GM10248 (cell line): ENCODE data around the gene SEMA6A.

Source experiments
- CTCF ChIA-PET: fragments of 300-600 bp; sonication (Branson Sonifier 250); formaldehyde crosslinking; extraction: SDS; loops from one replicate; lab custom pipeline; 2021; ENCODE audit warnings: antibody characterized with exemption; lab: Yijun Ruan, JAX
- POLR2A ChIA-PET: fragments of 350-650 bp; sonication (Branson Sonifier 250); formaldehyde crosslinking; extraction: SDS; loops from one replicate; lab custom pipeline; 2020; ENCODE audit warnings: antibody characterized with exemption; lab: Yijun Ruan, JAX
- DNase-seq: peaks from one replicate; pipeline ENCODE4 v3.0.0; 2012; ENCODE audit errors: extremely low spot score
- CTCF ChIP-seq: IDR thresholded peaks from 2 replicates; pipeline ENCODE4 v1.5.1; 2012; ENCODE audit warnings: mild to moderate bottlenecking, low read depth; ENCODE audit errors: extremely low read depth, missing control alignments, control extremely low read depth

The SEMA6A gene

GRCh38 chr5:116522356-116523136 lies 52.1 kb downstream of the SEMA6A start:
- CTCF ChIA-PET: interaction anchor here (0.8 to 1.5 kb wide), 4 partner anchors 8 to 13 kb away, joined by 3 to 6 read pairs (median 4); no protein-coding TSS in a partner anchor
- no peak for DNase-seq
- POLR2A ChIA-PET: no interaction called here
- TF ChIP-seq CTCF: no peak

GRCh38 chr5:116521173-116521872 lies 53.3 kb downstream of the SEMA6A start:
- no peak for TF ChIP-seq CTCF
- ChIA-PET CTCF (interaction anchor here (0.8 to 1.0 kb wide), 2 partner anchors 21 to 24 kb away, joined by 3 to 4 read pairs; no protein-coding TSS in a partner anchor), POLR2A (no interaction called here)
- DNase-seq: no peak

GRCh38 chr5:116520771-116521170 lies 53.9 kb downstream of the SEMA6A start:
- no peak for TF ChIP-seq CTCF
- ChIA-PET CTCF (interaction anchor here (0.8 to 2.3 kb wide), 3 partner anchors 11 to 25 kb away, joined by 3 to 6 read pairs (median 4); no protein-coding TSS in a partner anchor), POLR2A (no interaction called here)
- no peak for DNase-seq

GRCh38 chr5:116518423-116518822 lies 56.2 kb downstream of the SEMA6A start:
- ChIA-PET CTCF (interaction anchor here (1.3 to 2.3 kb wide), 2 partner anchors 8 to 27 kb away, joined by 4 to 6 read pairs; no protein-coding TSS in a partner anchor), POLR2A (no interaction called here)
- no peak for TF ChIP-seq CTCF
- DNase-seq: no peak

- POLR2A ChIA-PET: no interaction called here
- CTCF ChIA-PET: no interaction called here
- no peak for DNase-seq
- no peak for TF ChIP-seq CTCF
Measured at GRCh38 chr5:116517488-116517887, 57.1 kb downstream of the SEMA6A start.

- no peak for DNase-seq
- ChIA-PET POLR2A (no interaction called here), CTCF (no interaction called here)
- no peak for TF ChIP-seq CTCF
Measured at GRCh38 chr5:116516021-116516420, 58.6 kb downstream of the SEMA6A start.
